T47D (cell line): ENCODE measurements around the gene TRAF4.
A peak's percentile ranks its signal among the peaks of the same experiment; 100 is the strongest.
"Not testable (repeated sequence)": the region's sequence is repeated elsewhere in the genome, so short reads cannot be mapped to it uniquely, and the experiment has no call there.

ENCODE experiments used
- DNase-seq, 2 experiments: peaks; one replicate each; pipeline versions ENCODE4 v3.0.0 to v3.0.0-alpha.2; 2011 to 2012; ENCODE audit warnings: low read depth in 1 of 2, low spot score in 1 of 2
- JUND ChIP-seq: IDR thresholded peaks from 2 replicates; pipeline ENCODE4 v1.6.1; 2012; ENCODE audit warnings: low read depth
- in situ Hi-C: cut with HindIII; loops from 2 replicates; pipeline ENCODE4 v1.10.0; 2016; ENCODE audit warnings: low sequenced_read_pairs, low pct_unique_long_range_greater_than_20kb

The TRAF4 gene

DNA sequence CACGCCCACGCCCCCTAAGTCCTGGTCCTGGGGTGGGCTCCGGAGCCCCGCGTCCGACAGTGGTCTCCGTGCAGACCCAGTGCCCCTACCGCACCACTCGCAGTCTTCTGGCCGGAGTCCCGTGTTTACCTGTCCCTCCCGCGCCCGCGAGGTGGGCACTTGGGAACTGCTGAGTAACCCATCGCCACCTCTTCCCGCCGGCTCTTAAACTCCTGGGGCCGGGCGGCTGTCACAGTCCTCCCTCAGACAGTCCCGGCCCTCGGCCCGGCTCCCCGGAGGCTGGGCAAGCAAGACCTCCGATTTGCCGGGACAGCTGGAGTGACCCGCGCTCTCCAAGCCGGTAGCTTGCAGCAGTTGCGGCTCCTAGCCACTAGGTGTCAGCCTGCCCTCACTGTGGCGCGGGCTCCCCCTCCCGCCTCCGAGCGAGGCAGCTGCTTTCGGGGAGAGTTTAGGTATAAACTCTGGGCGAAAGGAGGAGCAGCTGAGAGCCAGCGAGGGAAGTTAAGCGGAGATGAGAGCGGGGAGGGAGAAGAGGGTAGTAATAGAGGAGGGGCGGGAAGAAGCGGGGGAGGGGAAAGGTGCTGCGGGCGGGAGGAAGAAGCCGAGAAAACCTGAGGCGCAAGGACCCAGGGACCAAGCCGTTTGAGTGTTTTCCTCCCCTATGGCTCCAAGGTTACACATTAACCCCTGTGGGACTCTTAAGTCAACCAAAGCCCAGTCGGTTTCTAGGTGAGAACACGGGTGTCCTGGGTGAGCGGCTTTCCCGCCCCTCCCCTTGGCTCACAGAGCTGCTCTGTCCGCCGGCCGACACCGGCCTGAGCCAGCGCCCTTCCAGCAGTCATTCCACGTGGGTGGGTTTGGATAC, 17.0 kb upstream of the TRAF4 start:
- peak; percentile 91 to 99 for DNase-seq
- no peak for TF ChIP-seq JUND
- in situ Hi-C loops = no loop called here

DNA sequence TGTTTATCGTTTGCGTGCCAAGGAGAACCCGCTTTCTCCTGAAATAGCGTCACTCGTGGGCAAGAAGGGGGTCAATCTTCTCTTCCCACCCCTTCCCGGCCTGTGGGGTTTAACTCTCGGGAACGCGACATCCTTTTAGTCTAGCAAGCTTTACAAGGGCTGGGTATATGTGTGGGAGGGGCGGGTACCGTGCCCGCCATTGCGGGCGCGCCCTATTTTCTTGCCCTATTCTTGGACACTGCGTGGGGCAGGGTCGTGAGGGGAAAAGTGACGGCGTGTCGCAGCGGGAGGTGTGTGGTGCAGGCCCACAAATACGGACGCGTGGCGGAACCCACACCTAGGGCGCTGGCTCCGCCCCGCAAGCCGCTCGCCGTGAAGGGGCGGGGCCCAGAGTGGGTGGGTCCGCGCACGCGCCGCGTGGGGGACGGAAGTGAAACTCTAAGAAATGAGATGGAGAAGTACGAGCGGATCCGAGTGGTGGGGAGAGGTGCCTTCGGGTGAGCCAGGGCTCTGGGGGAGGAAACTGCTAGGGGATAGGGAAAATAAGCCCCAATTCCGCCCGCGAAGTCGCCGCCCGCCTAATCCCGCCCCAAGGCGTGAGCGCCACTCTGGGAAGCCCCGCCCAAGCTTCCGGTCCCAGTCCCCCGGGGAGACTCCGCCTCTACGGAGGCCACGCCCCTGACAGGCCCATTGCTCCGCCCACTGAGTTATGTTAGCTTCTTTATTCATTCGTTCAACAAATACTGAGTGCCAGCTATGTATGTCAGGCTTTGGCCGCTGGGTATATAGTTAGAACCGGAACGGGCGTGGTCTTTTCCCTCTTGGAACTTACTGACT, 15.2 kb upstream of the TRAF4 start, which contains the start of gene NEK8:
Gene NEK8, plus strand, starts transcription at position 425 of the 837 bp plus-strand sequence. Its CDS starts 26 bp downstream, at position 451.
- peak; percentile 82 to 100 for DNase-seq
- in situ Hi-C loops = no loop called here
- no peak for TF ChIP-seq JUND

DNA sequence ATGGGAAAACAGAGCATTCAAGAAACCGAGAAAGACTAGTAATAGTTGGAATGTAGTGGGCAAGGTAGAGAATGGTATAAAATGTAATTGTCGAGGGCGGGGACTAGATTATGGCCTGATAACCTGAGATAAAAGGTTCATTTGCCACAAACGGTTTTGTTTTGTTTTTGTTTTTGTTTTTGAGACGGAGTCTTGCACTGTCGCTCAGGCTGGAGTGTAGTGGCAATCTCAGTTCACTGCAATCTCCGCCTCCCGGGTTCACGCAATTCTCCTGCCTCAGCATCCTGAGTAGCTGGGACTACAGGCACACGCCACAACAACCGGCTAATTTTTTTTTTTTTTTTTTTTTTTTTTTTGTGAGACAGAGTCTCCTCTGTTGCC, 13.9 kb upstream of the TRAF4 start:
- no peak for DNase-seq
- TF ChIP-seq JUND = no peak
- in situ Hi-C loops = no loop called here

DNA sequence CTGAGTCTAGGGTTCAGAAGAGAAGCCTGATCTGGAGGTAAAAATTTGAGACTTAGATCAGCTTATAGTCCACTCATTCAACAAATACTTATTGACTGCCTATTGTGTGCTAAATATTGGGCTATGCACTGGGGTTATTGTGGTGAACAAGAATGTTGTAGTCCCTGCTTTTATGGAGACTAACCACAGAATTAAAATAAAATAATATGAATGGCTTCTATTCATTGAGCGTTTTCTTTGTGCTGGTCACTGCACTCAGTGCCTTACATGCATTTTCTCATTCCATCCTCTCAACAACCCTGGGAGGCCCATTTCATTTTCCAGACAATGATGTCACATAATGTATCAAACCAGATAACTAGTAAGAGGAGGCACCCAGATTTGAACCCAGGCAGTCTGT, 10.5 kb upstream of the TRAF4 start:
- DNase-seq = no peak
- no peak for TF ChIP-seq JUND
- in situ Hi-C loops = no loop called here

DNA sequence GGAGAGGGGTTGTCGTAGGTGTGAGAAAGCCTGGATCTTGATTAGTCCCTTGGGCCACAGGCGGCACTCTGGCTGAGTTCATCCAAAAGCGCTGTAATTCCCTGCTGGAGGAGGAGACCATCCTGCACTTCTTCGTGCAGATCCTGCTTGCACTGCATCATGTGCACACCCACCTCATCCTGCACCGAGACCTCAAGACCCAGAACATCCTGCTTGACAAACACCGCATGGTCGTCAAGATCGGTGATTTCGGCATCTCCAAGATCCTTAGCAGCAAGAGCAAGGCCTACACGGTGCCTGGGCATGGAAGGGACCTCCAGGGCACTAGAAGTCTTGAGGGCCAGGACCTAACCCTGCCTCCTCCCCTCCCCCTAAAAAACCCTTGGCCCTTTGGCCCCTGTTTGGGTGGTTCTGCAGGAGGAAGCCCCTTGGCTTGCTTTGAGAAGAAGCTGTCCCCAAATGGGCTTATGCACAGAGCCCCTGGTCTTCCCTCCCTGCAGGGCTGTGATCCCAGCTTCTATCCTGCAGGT, 9.0 kb upstream of the TRAF4 start:
- no peak for TF ChIP-seq JUND
- no peak for DNase-seq
- in situ Hi-C loops = no loop called here

DNA sequence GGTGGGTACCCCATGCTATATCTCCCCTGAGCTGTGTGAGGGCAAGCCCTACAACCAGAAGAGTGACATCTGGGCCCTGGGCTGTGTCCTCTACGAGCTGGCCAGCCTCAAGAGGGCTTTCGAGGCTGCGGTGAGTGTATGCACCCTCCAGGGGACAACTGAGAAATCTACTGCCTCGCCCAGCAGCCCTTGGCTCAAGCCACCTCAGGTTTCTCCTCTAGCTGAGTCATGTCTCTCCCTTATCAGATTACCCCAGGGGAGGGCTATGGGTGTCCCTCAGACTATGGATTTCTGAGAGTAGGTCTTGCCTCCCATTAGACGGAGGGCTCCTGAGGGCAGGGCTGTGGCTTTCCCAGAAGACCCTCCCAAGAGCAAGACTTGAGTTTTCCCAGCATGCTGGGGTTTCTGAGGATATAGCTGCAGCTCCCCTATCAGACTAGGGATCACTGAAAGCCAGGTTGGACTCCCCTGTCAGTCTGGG, 8.5 kb upstream of the TRAF4 start:
- in situ Hi-C loops = no loop called here
- no peak for TF ChIP-seq JUND
- no peak for DNase-seq

DNA sequence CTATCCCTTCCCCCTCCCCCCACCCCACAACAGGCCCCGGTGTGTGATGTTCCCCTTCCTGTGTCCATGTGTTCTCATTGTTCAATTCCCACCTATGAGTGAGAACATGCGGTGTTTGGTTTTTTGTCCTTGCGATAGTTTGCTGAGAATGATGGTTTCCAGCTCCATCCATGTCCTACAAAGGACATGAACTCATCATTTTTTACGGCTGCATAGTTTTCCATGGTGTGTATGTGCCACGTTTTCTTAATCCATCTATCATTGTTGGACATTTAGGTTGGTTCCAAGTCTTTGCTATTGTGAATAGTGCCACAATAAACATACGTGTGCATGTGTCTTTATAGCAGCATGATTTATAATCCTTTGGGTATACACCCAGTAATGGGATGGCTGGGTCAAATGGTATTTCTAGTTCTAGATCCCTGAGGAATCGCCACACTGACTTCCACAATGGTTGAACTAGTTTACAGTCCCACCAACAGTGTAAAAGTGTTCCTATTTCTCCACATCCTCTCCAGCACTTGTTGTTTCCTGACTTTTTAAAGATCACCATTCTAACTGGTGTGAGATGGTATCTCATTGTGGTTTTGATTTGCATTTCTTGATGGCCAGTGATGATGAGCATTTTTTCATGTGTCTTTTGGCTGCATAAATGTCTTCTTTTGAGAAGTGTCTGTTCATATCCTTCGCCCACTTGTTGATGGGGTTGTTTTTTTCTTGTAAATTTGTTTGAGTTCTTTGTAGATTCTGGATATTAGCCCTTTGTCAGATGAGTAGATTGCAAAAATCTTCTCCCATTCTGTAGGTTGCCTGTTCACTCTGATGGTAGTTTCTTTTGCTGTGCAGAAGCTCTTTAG, 7.7 kb upstream of the TRAF4 start:
- in situ Hi-C loops = not testable (repeated sequence)

DNA sequence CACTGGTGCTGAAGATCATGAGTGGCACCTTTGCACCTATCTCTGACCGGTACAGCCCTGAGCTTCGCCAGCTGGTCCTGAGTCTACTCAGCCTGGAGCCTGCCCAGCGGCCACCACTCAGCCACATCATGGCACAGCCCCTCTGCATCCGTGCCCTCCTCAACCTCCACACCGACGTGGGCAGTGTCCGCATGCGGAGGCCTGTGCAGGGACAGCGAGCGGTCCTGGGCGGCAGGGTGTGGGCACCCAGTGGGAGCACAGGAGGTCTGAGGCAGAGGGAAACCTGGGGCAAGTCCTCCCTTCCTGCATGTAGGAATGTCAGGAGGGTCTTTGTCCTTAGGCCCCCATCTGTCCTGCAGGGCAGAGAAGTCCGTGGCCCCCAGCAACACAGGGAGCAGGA, 6.5 kb upstream of the TRAF4 start:
- in situ Hi-C loops = no loop called here
- no peak for DNase-seq
- no peak for TF ChIP-seq JUND

More for the DNA sequence above, 7.7 kb upstream of the TRAF4 start:
- DNase-seq = not testable (repeated sequence)

DNA sequence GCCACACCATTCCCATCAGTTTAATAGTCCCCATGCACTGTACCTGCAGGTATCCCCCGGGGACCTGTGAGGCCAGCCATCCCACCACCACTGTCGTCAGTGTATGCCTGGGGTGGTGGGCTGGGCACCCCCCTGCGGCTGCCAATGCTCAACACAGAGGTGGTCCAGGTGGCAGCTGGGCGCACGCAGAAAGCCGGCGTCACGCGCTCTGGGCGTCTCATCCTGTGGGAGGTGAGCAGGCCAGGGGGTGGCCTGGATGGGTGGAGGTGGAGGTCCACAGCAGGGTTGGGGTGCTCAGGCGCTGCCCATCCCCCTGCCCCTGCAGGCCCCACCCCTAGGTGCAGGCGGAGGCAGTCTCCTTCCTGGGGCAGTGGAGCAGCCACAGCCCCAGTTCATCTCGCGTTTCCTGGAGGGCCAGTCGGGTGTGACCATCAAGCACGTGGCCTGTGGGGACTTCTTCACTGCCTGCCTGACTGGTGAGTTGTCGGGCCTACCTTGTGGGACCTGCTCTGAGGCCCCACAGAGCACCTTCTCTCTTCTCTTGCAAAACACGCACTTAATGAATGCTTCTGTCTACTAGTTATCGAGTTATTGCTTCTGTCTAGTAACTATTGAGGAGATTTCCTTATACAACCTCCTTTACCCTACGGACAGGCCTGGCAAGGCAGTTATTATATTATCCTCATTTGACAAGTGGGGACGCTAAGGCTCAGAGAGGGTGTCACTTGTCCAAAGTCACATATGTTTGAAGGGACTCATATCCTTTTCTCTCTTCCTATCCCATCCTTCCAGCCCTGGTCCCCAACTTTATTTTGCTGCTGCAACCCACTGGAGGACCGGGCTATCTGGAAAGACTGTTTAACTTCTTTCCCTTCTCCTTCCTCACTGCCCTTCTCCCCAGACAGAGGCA, 5.8 kb upstream of the TRAF4 start:
- in situ Hi-C loops = no loop called here
- no peak for TF ChIP-seq JUND
- DNase-seq = no peak

DNA sequence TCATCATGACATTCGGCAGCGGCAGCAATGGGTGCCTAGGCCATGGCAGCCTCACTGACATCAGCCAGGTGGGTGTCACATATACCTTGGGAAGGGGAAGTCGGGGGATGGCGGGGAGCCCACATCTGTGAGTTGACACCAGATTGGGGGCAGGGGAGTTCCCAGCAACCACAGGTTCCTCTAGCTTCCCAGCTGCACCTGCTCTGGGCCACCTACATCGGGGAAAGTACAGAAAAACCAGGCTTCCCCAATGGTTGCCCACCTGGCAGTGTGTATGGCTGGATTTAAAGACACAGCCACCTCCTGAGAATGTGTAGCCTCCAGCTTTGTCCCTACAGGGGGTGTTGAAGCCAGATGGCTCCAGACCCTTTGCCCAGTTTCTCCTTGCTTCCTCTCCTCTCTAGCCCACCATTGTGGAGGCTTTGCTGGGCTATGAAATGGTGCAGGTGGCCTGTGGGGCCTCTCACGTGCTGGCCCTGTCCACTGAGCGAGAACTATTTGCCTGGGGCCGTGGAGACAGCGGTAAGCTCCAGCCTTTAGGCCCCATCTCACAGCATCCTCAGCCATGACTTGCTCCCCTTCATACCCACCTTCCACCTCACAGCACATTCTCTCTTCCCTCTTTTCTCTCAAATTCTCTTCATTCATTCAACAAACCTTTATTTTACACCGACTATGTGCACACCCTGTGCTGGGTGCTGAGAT, 5.0 kb upstream of the TRAF4 start:
- in situ Hi-C loops = no loop called here
- no peak for TF ChIP-seq JUND
- no peak for DNase-seq
